ENCODE measurements around the gene ST8SIA4.

Gene ST8SIA4

DNA sequence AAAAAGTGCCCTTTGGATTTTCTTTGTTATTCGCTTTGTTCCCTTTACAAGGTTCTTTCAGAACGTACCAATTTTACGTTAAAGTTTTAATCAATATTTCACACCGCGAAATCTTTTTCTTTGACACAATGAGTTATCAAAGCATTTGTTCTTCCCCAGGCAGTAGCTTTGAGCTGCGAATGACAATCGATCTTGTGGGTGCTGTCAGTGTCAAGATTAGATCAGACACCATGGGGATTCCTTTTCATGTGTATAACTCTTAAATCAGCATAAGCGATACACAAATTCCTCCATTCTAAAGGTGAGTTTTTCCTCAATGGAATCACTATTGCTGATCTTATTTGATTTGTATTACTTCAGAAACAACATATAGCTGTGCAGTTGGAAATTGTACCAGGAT lies 145.5 kb downstream of the ST8SIA4 start:
- H4K20me1 ChIP-seq (ENCODE audit: insufficient read depth, low read length, poor library complexity, severe bottlenecking): no peaks in the 10 kb centered on the region
- no peaks in the 10 kb centered on the region for H3K4me1 ChIP-seq (ENCODE audit: insufficient read depth, low read length, poor library complexity, severe bottlenecking)
- no peak overlapping the region for H3K9ac ChIP-seq (ENCODE audit: low read depth, low read length, poor library complexity, severe bottlenecking)
- no peaks in the 10 kb centered on the region for H3K27me3 ChIP-seq (ENCODE audit: insufficient read depth, low read length, poor library complexity, severe bottlenecking)
- H3K4me2 ChIP-seq (ENCODE audit: low read depth, low read length, poor library complexity, severe bottlenecking): no peak overlapping the region
- no peak for TF ChIP-seq EZH2phosphoT487 (IDR thresholded peaks at IDR 0.05; ENCODE audit: borderline replicate concordance)
- TF ChIP-seq, protein P1, sequence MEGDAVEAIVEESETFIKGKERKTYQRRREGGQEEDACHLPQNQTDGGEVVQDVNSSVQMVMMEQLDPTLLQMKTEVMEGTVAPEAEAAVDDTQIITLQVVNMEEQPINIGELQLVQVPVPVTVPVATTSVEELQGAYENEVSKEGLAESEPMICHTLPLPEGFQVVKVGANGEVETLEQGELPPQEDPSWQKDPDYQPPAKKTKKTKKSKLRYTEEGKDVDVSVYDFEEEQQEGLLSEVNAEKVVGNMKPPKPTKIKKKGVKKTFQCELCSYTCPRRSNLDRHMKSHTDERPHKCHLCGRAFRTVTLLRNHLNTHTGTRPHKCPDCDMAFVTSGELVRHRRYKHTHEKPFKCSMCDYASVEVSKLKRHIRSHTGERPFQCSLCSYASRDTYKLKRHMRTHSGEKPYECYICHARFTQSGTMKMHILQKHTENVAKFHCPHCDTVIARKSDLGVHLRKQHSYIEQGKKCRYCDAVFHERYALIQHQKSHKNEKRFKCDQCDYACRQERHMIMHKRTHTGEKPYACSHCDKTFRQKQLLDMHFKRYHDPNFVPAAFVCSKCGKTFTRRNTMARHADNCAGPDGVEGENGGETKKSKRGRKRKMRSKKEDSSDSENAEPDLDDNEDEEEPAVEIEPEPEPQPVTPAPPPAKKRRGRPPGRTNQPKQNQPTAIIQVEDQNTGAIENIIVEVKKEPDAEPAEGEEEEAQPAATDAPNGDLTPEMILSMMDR (conservative IDR thresholded peaks at IDR 0.05; ENCODE audit: low read length): no peak
- H3F3A ChIP-seq (ENCODE audit: low read depth): no peaks in the 10 kb centered on the region
- no peaks in the 10 kb centered on the region for H3K9me3 ChIP-seq (ENCODE audit: insufficient read depth, low read depth, low read length)
- H3K79me2 ChIP-seq (ENCODE audit: insufficient read depth, low read length): no peaks in the 10 kb centered on the region
- H2AFZ ChIP-seq (ENCODE audit: low read length): no peak overlapping the region
- no peaks in the 10 kb centered on the region for H3K9me2 ChIP-seq (replicated peaks; ENCODE audit: low read depth, low read length)
- H3K4me3 ChIP-seq (ENCODE audit: low read length, poor library complexity, severe bottlenecking): no peak overlapping the region
- no peaks in the 10 kb centered on the region for H3K36me3 ChIP-seq (ENCODE audit: insufficient read depth, low read length)

Data from Loucy (cell line).